Keratinocyte (primary cell): Measurements from ENCODE around the gene LSAMP.

Source experiments
- EZH2 ChIP-seq: IDR thresholded peaks from one replicate; pipeline ENCODE4 v1.6.1; 2012; ENCODE audit warnings: inconsistent platforms, mild to moderate bottlenecking, low read length, moderate library complexity
- TF ChIP-seq, protein P1 (sequence below), 3 experiments: IDR thresholded peaks in 1 of 3; conservative IDR thresholded peaks in 1 of 3; optimal IDR thresholded peaks in 1 of 3; 2 replicates in 2 of 3; 3 replicates in 1 of 3; pipeline versions ENCODE3 to v1.5.1; 2011; ENCODE audit warnings: low read length in 3 of 3, mild to moderate bottlenecking in 3 of 3, moderate library complexity in 2 of 3, control low read depth in 1 of 3, inconsistent platforms in 1 of 3; ENCODE audit not compliant: insufficient read depth in 2 of 3; ENCODE audit errors: extremely low read depth in 1 of 3

DNA sequence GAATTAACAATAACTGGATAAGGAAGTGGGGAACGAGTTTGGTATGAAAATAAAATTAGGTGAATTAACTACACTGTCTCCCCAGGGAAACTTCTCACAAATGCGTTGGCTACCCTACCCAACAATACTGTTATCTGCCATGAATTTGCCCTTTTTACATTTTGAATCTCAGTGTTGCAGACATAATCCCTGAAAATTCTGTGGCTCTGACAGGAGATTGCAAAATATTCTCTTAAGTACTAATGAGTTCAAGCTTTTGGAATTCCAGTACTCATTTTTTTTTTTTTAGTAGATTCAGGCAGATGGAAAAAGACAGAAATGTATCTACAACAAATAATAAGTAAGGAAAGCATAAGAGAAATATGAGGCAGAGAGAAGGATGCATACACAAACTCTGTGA lies 332.6 kb downstream of the LSAMP start:
- TF ChIP-seq EZH2: no peak
- TF ChIP-seq, protein P1, sequence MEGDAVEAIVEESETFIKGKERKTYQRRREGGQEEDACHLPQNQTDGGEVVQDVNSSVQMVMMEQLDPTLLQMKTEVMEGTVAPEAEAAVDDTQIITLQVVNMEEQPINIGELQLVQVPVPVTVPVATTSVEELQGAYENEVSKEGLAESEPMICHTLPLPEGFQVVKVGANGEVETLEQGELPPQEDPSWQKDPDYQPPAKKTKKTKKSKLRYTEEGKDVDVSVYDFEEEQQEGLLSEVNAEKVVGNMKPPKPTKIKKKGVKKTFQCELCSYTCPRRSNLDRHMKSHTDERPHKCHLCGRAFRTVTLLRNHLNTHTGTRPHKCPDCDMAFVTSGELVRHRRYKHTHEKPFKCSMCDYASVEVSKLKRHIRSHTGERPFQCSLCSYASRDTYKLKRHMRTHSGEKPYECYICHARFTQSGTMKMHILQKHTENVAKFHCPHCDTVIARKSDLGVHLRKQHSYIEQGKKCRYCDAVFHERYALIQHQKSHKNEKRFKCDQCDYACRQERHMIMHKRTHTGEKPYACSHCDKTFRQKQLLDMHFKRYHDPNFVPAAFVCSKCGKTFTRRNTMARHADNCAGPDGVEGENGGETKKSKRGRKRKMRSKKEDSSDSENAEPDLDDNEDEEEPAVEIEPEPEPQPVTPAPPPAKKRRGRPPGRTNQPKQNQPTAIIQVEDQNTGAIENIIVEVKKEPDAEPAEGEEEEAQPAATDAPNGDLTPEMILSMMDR (optimal IDR thresholded peaks at IDR 0.05 in 1 of 3, IDR thresholded peaks at IDR 0.05 in 1 of 3, conservative IDR thresholded peaks at IDR 0.05 in 1 of 3; ENCODE audit: extremely low read depth in 1 of 3, insufficient read depth in 2 of 3, low read length in 3 of 3): no peak
